Sigmoid colon (tissue), 7 donors: ENCODE results near the gene HK3. TPM values are rescaled to one million over a fixed set of nuclear protein-coding genes. Genes with fewer than 3 reads are reported as not detected.
A peak's percentile ranks its signal among the peaks of the same experiment; 100 is the strongest.

Experiments used
- DNase-seq: peaks from one replicate; pipeline ENCODE4 v3.0.0-alpha.2; 2019
- H3K27ac ChIP-seq, 4 donors: fragments of 200-600 bp; sonication (generic); one replicate each; pipeline ENCODE4 v1.5.1; 2016 to 2019; ENCODE audit warnings: mild to moderate bottlenecking in 1 of 4
- H3K27me3 ChIP-seq, 3 donors: fragments of 200-600 bp; sonication (generic); one replicate each; pipeline ENCODE4 v1.5.1; 2019; ENCODE audit warnings: mild to moderate bottlenecking in 1 of 3
- H3K36me3 ChIP-seq, 4 donors: fragments of 200-600 bp; sonication (generic); one replicate each; pipeline ENCODE4 v1.5.1; 2016 to 2019
- H3K4me1 ChIP-seq, 4 donors: fragments of 200-600 bp; sonication (generic); one replicate each; pipeline ENCODE4 v1.5.1; 2017 to 2019
- H3K4me3 ChIP-seq, 4 donors: fragments of 200-600 bp; sonication (generic); one replicate each; pipeline ENCODE4 v1.5.1; 2017 to 2019; ENCODE audit warnings: mild to moderate bottlenecking in 2 of 4, moderate library complexity in 1 of 4
- H3K9me3 ChIP-seq, 4 donors: fragments of 200-600 bp in 3 of 4; sonication (generic) in 3 of 4; one replicate each; pipeline versions ENCODE4 v1.5.1 to v1.6.1; 2013 to 2019
- EP300 ChIP-seq, 4 donors: sonication (generic); formaldehyde crosslinking; IDR thresholded peaks; one replicate each; pipeline ENCODE4 v1.6.1; 2017; ENCODE audit warnings: antibody characterized with exemption in 4 of 4
- POLR2A ChIP-seq, 2 donors: fragments of 450-650 bp; IDR thresholded peaks; one replicate each; pipeline ENCODE4 v1.6.1; 2016; ENCODE audit warnings: antibody characterized with exemption in 2 of 2, mild to moderate bottlenecking in 2 of 2, moderate library complexity in 2 of 2
- POLR2AphosphoS5 ChIP-seq, 4 donors: sonication (generic); formaldehyde crosslinking; IDR thresholded peaks; one replicate each; pipeline ENCODE4 v1.6.1; 2017; ENCODE audit warnings: antibody characterized with exemption in 4 of 4
- WGBS, 2 donors: extraction: QIAGEN DNeasy Blood & Tissue Kit; methylation state at CpG; one replicate each; pipeline ENCODE4 v1.1.7; 2013; 5-methylcytosine and 5-hydroxymethylcytosine counted together
- intact Hi-C: fragments of 100-400 bp; cut with DNase I; formaldehyde crosslinking; loops from one replicate; pipeline ENCODE4 v1.15.1; 2023
- polyA plus RNA-seq, 3 donors: library from polyadenylated mRNA; stranded (reverse); fragments of 200-250 nt; gene quantifications; one replicate each; pipeline ENCODE4 v1.2.3, GENCODE V29; 2013
- total RNA-seq, 4 donors: library from RNA; depleted of rRNA; stranded (reverse); fragments of >200 nt; gene quantifications; one replicate each; pipeline ENCODE4 v1.1.0, GENCODE V29; 2016
- TF ChIP-seq, protein P1 (sequence below), 4 experiments: fragments of 450-650 bp in 3 of 4; fragments of 200-600 bp in 1 of 4; IDR thresholded peaks; one replicate each; pipeline ENCODE4 v1.5.1; 2016 to 2019; ENCODE audit warnings: antibody characterized with exemption in 4 of 4, mild to moderate bottlenecking in 3 of 4, moderate library complexity in 2 of 4
- donor health status: healthy with polysubstance abuse.
- donor health status: Bipolar disorder and iron deficiency.
- donor health status: healthy.

The HK3 gene
- total and polyA plus RNA-seq, 7 donors, result 1.8 to 12.8 (median 8.6) TPM

DNA sequence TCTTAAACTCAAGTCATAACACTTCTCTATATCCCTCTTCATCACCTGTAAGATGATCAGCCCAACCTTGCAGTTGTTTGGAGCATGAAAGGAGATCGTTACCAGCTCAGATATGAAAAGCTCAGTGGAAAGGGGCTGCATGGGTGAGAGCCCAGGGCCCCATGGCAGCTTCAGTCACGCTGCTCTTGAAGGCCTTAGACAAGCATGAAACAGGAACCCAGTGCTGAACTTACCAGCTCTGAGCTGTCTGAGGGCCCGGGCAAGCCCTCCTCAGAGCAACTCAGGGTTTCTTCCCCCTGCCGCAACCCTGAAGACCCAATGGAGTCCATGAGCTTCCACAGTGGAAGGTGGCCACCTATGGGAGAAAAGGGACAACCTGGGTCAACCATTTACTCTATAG lies 3.3 kb downstream of the HK3 start:
- Histone ChIP-seq H3K4me3 (no peak overlapping the region), H3K4me1 (no peaks in the 10 kb centered on the region), H3K27ac (no peak overlapping the region), H3K36me3 (no peaks in the 10 kb centered on the region), H3K9me3 (no peaks in the 10 kb centered on the region), H3K27me3 (no peaks in the 10 kb centered on the region)
- intact Hi-C loops, result no loop called here
- WGBS, 2 donors, result 83 to 93% methylated on average over 4 of the region's 4 CpGs
- TF ChIP-seq EP300 (IDR thresholded peaks at IDR 0.05) (no peak), POLR2AphosphoS5 (IDR thresholded peaks at IDR 0.05) (no peak), POLR2A (IDR thresholded peaks at IDR 0.05) (no peak)
- TF ChIP-seq, protein P1, sequence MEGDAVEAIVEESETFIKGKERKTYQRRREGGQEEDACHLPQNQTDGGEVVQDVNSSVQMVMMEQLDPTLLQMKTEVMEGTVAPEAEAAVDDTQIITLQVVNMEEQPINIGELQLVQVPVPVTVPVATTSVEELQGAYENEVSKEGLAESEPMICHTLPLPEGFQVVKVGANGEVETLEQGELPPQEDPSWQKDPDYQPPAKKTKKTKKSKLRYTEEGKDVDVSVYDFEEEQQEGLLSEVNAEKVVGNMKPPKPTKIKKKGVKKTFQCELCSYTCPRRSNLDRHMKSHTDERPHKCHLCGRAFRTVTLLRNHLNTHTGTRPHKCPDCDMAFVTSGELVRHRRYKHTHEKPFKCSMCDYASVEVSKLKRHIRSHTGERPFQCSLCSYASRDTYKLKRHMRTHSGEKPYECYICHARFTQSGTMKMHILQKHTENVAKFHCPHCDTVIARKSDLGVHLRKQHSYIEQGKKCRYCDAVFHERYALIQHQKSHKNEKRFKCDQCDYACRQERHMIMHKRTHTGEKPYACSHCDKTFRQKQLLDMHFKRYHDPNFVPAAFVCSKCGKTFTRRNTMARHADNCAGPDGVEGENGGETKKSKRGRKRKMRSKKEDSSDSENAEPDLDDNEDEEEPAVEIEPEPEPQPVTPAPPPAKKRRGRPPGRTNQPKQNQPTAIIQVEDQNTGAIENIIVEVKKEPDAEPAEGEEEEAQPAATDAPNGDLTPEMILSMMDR (IDR thresholded peaks at IDR 0.05), result no peak
- no peak for DNase-seq

DNA sequence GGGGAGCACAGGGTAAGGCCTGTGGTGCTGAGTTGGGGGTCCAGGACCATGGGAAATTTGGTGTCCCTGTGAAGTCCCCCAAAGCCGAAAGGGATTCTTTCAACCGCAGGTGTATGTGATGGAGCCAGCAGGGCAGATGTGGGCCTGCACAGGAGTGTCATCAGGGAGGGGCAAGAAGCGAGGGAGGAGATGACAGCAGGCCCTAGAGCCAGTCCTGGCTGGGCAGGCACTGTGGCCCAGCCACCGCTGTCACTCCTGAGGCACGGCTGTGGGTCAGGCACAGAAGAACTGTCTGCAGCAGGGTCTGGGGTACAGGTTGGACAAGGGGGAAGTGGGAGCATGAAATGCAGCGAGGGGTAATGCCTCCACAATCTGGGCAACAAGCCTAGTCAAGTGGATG lies 4.8 kb downstream of the HK3 start:
- WGBS, 2 donors, result 89 to 90% methylated on average over 6 of the region's 6 CpGs

DNA sequence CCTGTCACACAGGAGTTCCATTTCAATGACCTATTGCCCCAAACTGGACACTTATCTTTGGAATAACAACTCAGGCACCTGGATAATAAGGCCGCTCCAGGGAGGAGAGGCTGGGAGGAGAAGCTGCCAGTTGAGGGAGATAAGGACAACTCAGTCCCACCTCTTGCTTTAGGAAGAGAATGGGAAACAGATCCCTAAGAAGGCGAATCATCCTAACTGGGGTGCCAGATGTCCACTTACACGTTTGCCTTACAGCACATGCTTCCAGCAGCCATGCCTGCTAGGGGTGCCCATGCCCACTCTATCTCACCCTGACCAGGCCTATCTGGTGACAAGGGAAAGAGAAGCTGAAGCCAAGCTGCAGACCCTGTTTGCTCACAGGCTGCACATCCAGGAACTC lies 6.5 kb downstream of the HK3 start:
- TF ChIP-seq, protein P1 (IDR thresholded peaks at IDR 0.05), result no peak
- no peak for TF ChIP-seq POLR2A (IDR thresholded peaks at IDR 0.05)
- no peak for TF ChIP-seq POLR2AphosphoS5 (IDR thresholded peaks at IDR 0.05)
- TF ChIP-seq EP300 (IDR thresholded peaks at IDR 0.05), result no peak
- no peak overlapping the region for H3K27ac ChIP-seq
- H3K4me1 ChIP-seq, result no peaks in the 10 kb centered on the region
- DNase-seq, result no peak
- H3K9me3 ChIP-seq, result no peaks in the 10 kb centered on the region
- no peak overlapping the region for H3K4me3 ChIP-seq
- intact Hi-C loops, result no loop called here
- H3K36me3 ChIP-seq, result no peaks in the 10 kb centered on the region
- WGBS, 2 donors, result 67% methylated on average over 3 of the region's 3 CpGs
- H3K27me3 ChIP-seq, result no peaks in the 10 kb centered on the region

More for the DNA sequence above, 4.8 kb downstream of the HK3 start:
- TF ChIP-seq EP300 (IDR thresholded peaks at IDR 0.05), result no peak
- TF ChIP-seq, protein P1 (IDR thresholded peaks at IDR 0.05), result no peak
- TF ChIP-seq POLR2AphosphoS5 (IDR thresholded peaks at IDR 0.05), result no peak
- no peak for TF ChIP-seq POLR2A (IDR thresholded peaks at IDR 0.05)
- H3K27me3 ChIP-seq, result no peaks in the 10 kb centered on the region
- H3K4me3 ChIP-seq, result no peak overlapping the region
- H3K36me3 ChIP-seq, result no peaks in the 10 kb centered on the region
- DNase-seq, result no peak
- H3K4me1 ChIP-seq, result no peaks in the 10 kb centered on the region
- H3K27ac ChIP-seq, result no peak overlapping the region
- no peaks in the 10 kb centered on the region for H3K9me3 ChIP-seq
- intact Hi-C loops, result no loop called here

DNA sequence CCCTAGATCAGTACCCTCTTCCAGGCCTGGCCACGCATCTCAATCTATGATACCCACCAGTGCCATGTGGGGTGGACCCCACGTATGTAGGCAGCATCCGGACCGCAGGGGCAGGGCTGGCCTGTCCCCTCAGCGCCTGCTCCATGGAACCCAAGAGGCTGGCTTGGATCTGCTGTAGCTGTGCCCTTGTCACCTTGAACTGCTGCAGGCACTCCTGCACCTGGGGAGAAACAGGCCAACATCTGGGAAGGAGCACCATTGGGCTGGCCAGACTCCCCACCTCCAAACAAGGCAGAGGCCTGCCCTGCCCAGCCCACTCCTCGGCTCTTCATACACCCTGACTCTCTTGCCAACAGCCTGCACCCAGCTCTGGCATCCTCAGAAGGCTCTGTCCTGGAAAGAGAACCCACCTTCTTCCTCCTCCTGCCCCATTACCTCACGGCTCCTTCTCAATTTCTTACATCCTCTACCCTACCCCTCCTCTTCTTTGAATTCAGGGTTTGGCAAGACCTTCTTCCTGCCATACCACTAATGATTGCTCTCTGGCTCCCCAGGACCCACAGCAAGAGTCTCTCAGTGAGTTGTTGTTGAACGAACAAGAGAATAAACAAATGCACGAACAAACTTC lies 7.7 kb downstream of the HK3 start:
- no peak overlapping the region for H3K27ac ChIP-seq
- 74 to 80% methylated on average over 9 of the region's 9 CpGs for WGBS, 2 donors
- no peaks in the 10 kb centered on the region for H3K27me3 ChIP-seq
- H3K4me3 ChIP-seq, result no peak overlapping the region
- no peaks in the 10 kb centered on the region for H3K9me3 ChIP-seq
- peak; percentile 55 for DNase-seq
- TF ChIP-seq POLR2AphosphoS5 (IDR thresholded peaks at IDR 0.05) (no peak), POLR2A (IDR thresholded peaks at IDR 0.05) (no peak), EP300 (IDR thresholded peaks at IDR 0.05) (no peak)
- TF ChIP-seq, protein P1 (IDR thresholded peaks at IDR 0.05), result no peak
- H3K4me1 ChIP-seq, result no peaks in the 10 kb centered on the region
- intact Hi-C loops, result no loop called here
- H3K36me3 ChIP-seq, result no peaks in the 10 kb centered on the region
